Measurements from ENCODE around the gene MYO9B. TPM values are rescaled to one million over a fixed set of nuclear protein-coding genes. Genes with fewer than 3 reads are reported as not detected.

The MYO9B gene
- total and polyA plus RNA-seq, 2 of the 13 experiments (the other 11 are each of a cell fraction or from before 2014, with no cell fraction given), result 18.0 to 18.3 TPM

DNA sequence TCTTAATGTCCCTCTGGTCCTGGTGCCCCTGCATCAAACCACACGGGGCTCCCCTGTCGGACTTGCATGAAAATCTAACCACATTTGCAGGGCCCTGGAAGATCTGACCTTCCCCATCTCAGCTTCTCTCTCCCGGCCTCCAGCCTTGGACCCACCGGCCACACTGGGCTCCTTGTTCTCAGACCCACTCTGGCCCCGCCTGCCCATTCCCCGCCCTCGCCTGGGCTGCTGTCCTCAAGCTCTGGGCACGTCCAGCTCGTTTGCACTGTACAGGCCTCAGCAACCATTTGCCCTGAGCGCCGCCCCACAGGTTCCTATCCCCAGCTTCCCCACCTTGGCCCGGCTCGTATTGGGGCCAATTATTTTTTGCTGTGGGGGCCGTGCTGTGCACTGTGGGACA is 10.5 kb downstream of the MYO9B start:
- H3K4me1 ChIP-seq (ENCODE audit: insufficient read depth, low read length), result peaks cover 6% of the 10 kb centered on the region; the same call in 1 of the 2 replicates
- in situ Hi-C loops (cut with HindIII; ENCODE audit: extremely low pct_ligation_motif_present, low pct_unique_long_range_greater_than_20kb) (no loop called here), intact Hi-C loops (cut with micrococcal nuclease; ENCODE audit: unreplicated experiment) (no loop called here)
- H4K20me1 ChIP-seq (ENCODE audit: insufficient read depth, low read length), result no peaks in the 10 kb centered on the region
- H3K4me3 ChIP-seq (replicated peaks in 1 of 3; ENCODE audit: insufficient read depth in 1 of 3, low read depth in 2 of 3, low read length in 3 of 3), result no peak overlapping the region
- TF ChIP-seq ZNF788 (CRISPR knock-in tag; IDR thresholded peaks at IDR 0.05; ENCODE audit: borderline replicate concordance) (no peak), ZNF773 (CRISPR knock-in tag; IDR thresholded peaks at IDR 0.05; ENCODE audit: borderline replicate concordance) (no peak), MEIS2 (CRISPR knock-in tag; IDR thresholded peaks at IDR 0.05) (no peak), BRD4 (CRISPR knock-in tag; IDR thresholded peaks at IDR 0.05) (no peak), NFYC (CRISPR knock-in tag; IDR thresholded peaks at IDR 0.05) (no peak), RARA (CRISPR knock-in tag; IDR thresholded peaks at IDR 0.05) (no peak), REL (CRISPR knock-in tag; conservative IDR thresholded peaks at IDR 0.05) (no peak), HNF4A (CRISPR knock-in tag; IDR thresholded peaks at IDR 0.05) (no peak), RFX5 (IDR thresholded peaks at IDR 0.05; ENCODE audit: low read depth, low read length) (no peak), ARID2 (CRISPR knock-in tag; IDR thresholded peaks at IDR 0.05; ENCODE audit: borderline replicate concordance) (no peak), ZNF432 (CRISPR knock-in tag; IDR thresholded peaks at IDR 0.05; ENCODE audit: borderline replicate concordance) (no peak), GLI4 (CRISPR knock-in tag; IDR thresholded peaks at IDR 0.05; ENCODE audit: borderline replicate concordance) (no peak)
- TF ChIP-seq, protein P1, sequence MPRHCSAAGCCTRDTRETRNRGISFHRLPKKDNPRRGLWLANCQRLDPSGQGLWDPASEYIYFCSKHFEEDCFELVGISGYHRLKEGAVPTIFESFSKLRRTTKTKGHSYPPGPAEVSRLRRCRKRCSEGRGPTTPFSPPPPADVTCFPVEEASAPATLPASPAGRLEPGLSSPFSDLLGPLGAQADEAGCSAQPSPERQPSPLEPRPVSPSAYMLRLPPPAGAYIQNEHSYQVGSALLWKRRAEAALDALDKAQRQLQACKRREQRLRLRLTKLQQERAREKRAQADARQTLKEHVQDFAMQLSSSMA (CRISPR knock-in tag; IDR thresholded peaks at IDR 0.05), result no peak
- ChIA-PET CTCF (ENCODE audit: low intra/inter-chr PET ratio, low total read pairs) (no interaction called here), POLR2A (no interaction called here)
- no peak for ATAC-seq
- peaks cover 35% of the 10 kb centered on the region for H3K79me2 ChIP-seq (ENCODE audit: insufficient read depth, low read length)
- no peak overlapping the region for H2AFZ ChIP-seq (ENCODE audit: low read length)
- no peaks in the 10 kb centered on the region for H3K27me3 ChIP-seq (ENCODE audit: control insufficient read depth in 1 of 2, insufficient read depth in 2 of 2, low read length in 2 of 2)
- no peak for FAIRE-seq
- 85% methylated on average over 12 of the region's 14 CpGs for WGBS (ENCODE audit: low lambda C conversion rate)
- no peak overlapping the region for H3K4me2 ChIP-seq (ENCODE audit: low read depth, low read length)
- no peak overlapping the region for H3K27ac ChIP-seq (ENCODE audit: extremely low read length, insufficient read depth, low read length)
- H3K36me3 ChIP-seq (replicated peaks in 1 of 2; ENCODE audit: control insufficient read depth in 1 of 2, insufficient read depth in 2 of 2, low read length in 2 of 2), result peaks cover 0 to 9% of the 10 kb centered on the region in 2 experiments; a peak in 2 of 5 replicates
- BruUV-seq (replicated peaks), result no TSS peak
- no peak for DNase-seq (ENCODE audit: low spot score)
- no peak overlapping the region for H3K9ac ChIP-seq (ENCODE audit: insufficient read depth, low read depth, low read length)
- no peaks in the 10 kb centered on the region for H3K9me3 ChIP-seq (ENCODE audit: low read length)
